ENCODE data around the gene RPL19. TPM values are rescaled to one million over a fixed set of nuclear protein-coding genes. Genes with fewer than 3 reads are reported as not detected.

Gene RPL19
- polyA plus RNA-seq, 1 experiment, result 1,903 TPM

- TF ChIP-seq, protein P1, sequence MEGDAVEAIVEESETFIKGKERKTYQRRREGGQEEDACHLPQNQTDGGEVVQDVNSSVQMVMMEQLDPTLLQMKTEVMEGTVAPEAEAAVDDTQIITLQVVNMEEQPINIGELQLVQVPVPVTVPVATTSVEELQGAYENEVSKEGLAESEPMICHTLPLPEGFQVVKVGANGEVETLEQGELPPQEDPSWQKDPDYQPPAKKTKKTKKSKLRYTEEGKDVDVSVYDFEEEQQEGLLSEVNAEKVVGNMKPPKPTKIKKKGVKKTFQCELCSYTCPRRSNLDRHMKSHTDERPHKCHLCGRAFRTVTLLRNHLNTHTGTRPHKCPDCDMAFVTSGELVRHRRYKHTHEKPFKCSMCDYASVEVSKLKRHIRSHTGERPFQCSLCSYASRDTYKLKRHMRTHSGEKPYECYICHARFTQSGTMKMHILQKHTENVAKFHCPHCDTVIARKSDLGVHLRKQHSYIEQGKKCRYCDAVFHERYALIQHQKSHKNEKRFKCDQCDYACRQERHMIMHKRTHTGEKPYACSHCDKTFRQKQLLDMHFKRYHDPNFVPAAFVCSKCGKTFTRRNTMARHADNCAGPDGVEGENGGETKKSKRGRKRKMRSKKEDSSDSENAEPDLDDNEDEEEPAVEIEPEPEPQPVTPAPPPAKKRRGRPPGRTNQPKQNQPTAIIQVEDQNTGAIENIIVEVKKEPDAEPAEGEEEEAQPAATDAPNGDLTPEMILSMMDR (IDR thresholded peaks at IDR 0.05; ENCODE audit: insufficient read depth, low read depth, low read length), result no peak
- peaks cover 46% of the 10 kb centered on the region for H3K27me3 ChIP-seq (ENCODE audit: control insufficient read depth, insufficient read depth, low read length)
- ChIA-PET CTCF (interaction anchor here (1.4 to 21.2 kb wide), 2 partner anchors 9 to 18 kb away, joined by 5 to 438 read pairs; no protein-coding TSS in a partner anchor), POLR2A (no interaction called here)
- no peak for DNase-seq (ENCODE audit: low read depth)
- no peaks in the 10 kb centered on the region for H3K36me3 ChIP-seq (ENCODE audit: control insufficient read depth, insufficient read depth, low read length)
- no peak overlapping the region for H3K4me3 ChIP-seq (ENCODE audit: low read depth, low read length)
Observed at GRCh38 chr17:39221572-39221971, 21.5 kb downstream of the RPL19 start.

DNA sequence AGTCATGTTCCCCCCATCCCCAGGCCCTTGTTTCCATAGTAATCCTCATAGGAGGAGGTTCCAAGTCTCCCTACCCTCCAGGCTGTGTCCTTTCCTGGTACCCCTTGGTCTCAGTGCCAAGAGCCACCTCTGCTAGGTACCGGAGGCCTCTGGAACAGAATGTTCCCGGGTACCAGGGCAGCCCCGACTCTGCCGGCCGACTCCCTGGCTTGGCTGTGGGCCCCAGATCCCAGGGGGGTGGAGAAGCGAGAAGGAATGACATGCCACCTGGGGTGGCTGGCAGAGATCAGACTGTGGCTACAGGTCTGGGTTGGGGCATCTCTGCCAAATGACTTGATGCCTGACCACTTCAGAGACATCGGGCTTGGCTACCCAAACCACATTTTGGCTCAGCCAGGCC lies 22.1 kb downstream of the RPL19 start:
- no peaks in the 10 kb centered on the region for H3K36me3 ChIP-seq (ENCODE audit: control insufficient read depth, insufficient read depth, low read length)
- CTCF ChIA-PET, result interaction anchor here (1.4 to 21.2 kb wide), 2 partner anchors 10 to 17 kb away, joined by 5 to 438 read pairs; no protein-coding TSS in a partner anchor
- POLR2A ChIA-PET, result no interaction called here
- DNase-seq (ENCODE audit: low read depth), result no peak
- TF ChIP-seq, protein P1 (IDR thresholded peaks at IDR 0.05; ENCODE audit: insufficient read depth, low read depth, low read length), result no peak
- no peak overlapping the region for H3K4me3 ChIP-seq (ENCODE audit: low read depth, low read length)
- peaks cover 42% of the 10 kb centered on the region for H3K27me3 ChIP-seq (ENCODE audit: control insufficient read depth, insufficient read depth, low read length)

DNA sequence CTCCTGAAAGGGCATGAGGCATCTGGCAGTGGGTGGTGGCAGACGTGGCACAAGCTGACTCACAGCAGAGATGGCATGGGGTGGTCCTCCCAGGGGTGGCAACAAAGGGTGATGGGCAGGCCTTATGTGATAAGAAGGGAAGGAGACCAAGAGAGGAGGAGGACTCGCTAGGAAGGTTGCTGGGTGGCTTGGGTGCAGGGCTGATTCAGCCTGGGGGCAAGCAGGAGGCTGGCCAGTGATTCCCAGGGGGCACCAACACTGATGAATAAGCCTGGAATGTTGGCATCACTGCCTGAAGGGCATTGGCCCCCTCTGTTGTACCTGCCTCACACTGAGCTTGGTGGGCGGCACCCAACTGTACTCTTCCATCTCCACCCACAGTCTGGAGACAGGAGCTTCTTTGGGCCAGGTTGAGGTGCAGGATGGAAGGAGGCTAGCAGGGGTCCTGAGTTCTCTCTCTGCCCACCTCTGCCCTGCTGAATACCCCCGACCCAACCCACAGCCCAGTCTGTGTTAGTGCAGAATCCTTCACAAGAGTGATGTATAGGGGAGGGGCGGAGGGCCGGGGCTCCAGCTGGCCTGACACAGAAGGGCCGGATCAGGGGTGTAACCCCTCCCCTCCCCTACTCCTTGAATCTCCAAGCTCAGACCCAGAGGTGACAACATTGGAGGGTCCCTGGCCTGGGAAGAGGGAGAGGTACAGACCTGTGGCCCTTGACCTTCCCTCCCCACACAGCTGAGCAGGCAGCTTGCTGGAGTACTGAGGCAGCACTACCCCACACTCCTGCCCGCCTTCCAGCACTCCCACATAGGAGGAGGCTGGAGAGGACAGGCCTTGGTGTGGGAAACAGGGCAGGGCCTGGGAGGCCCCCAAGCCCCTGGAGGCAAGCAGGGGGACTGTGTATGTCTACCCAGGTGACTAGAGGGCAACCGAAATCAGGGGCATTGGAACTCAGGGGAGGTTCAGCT lies 23.1 kb downstream of the RPL19 start:
- Histone ChIP-seq H3K27me3 (ENCODE audit: control insufficient read depth, insufficient read depth, low read length) (peaks cover 43% of the 10 kb centered on the region), H3K4me3 (ENCODE audit: low read depth, low read length) (no peak overlapping the region), H3K36me3 (ENCODE audit: control insufficient read depth, insufficient read depth, low read length) (no peaks in the 10 kb centered on the region)
- DNase-seq (ENCODE audit: low read depth), result no peak
- TF ChIP-seq, protein P1 (IDR thresholded peaks at IDR 0.05; ENCODE audit: insufficient read depth, low read depth, low read length), result no peak
- POLR2A ChIA-PET, result no interaction called here
- CTCF ChIA-PET, result interaction anchor here (1.2 to 21.2 kb wide), 2 partner anchors 16 to 49 kb away, joined by 5 to 438 read pairs; no protein-coding TSS in a partner anchor

- POLR2A ChIA-PET, result no interaction called here
- no peak for DNase-seq (ENCODE audit: low read depth)
- no peak overlapping the region for H3K4me3 ChIP-seq (ENCODE audit: low read depth, low read length)
- TF ChIP-seq, protein P1 (IDR thresholded peaks at IDR 0.05; ENCODE audit: insufficient read depth, low read depth, low read length), result no peak
- CTCF ChIA-PET, result interaction anchor here (1.2 to 21.2 kb wide), 2 partner anchors 15 to 50 kb away, joined by 5 to 438 read pairs; no protein-coding TSS in a partner anchor
- H3K36me3 ChIP-seq (ENCODE audit: control insufficient read depth, insufficient read depth, low read length), result no peaks in the 10 kb centered on the region
- H3K27me3 ChIP-seq (ENCODE audit: control insufficient read depth, insufficient read depth, low read length), result peaks cover 38% of the 10 kb centered on the region
Observed at GRCh38 chr17:39223907-39224777, 24.1 kb downstream of the RPL19 start.

All from BJ (cell line).